Bronchial epithelial cell (primary cell): Measurements from ENCODE around the gene OTUD7B. TPM values are rescaled to one million over a fixed set of nuclear protein-coding genes. Genes with fewer than 3 reads are reported as not detected.
"Not testable (repeated sequence)": the region's sequence is repeated elsewhere in the genome, so short reads cannot be mapped to it uniquely, and the experiment has no call there.

Experiments
- DNase-seq: peaks from one replicate; pipeline ENCODE4 v3.0.0-alpha.2; 2010; ENCODE audit warnings: low read depth
- FAIRE-seq: peaks from 2 replicates; lab custom pipeline; 2011; peaks lifted over from hg19 to GRCh38; lab: Jason Lieb, UNC
- H3K27me3 ChIP-seq: 2 replicates; pipeline ENCODE4 v1.5.1; 2011; ENCODE audit warnings: low read length; ENCODE audit not compliant: control insufficient read depth, insufficient read depth
- H3K36me3 ChIP-seq: 2 replicates; pipeline ENCODE4 v1.5.1; 2011; ENCODE audit warnings: low read length; ENCODE audit not compliant: control insufficient read depth, insufficient read depth
- H3K4me3 ChIP-seq: 2 replicates; pipeline ENCODE4 v1.5.1; 2011; ENCODE audit warnings: mild to moderate bottlenecking, low read depth, low read length, control low read depth
- CTCF ChIP-seq: IDR thresholded peaks from 2 replicates; pipeline ENCODE4 v1.5.1; 2011; ENCODE audit warnings: mild to moderate bottlenecking, moderate library complexity, low read length, control low read depth, inconsistent platforms; ENCODE audit not compliant: insufficient read depth, severe bottlenecking
- total RNA-seq: library from RNA; depleted of rRNA; stranded (reverse); fragments of >200 nt; gene quantifications from 2 replicates; pipeline ENCODE4 v1.2.1, GENCODE V29; 2014

Gene OTUD7B
- total RNA-seq, 1 donor from 2014 or later: 15.3 TPM

GRCh38 chr1:149942207-149942606, 68.3 kb downstream of the OTUD7B start:
- no peaks in the 10 kb centered on the region for H3K36me3 ChIP-seq
- peak; percentile 66 for DNase-seq
- TF ChIP-seq CTCF: peak; percentile 42
- no peaks in the 10 kb centered on the region for H3K27me3 ChIP-seq
- FAIRE-seq: no peak
- H3K4me3 ChIP-seq: no peak overlapping the region

- Histone ChIP-seq H3K27me3 (no peaks in the 10 kb centered on the region), H3K4me3 (no peak overlapping the region), H3K36me3 (no peaks in the 10 kb centered on the region)
- no peak for DNase-seq
- no peak for TF ChIP-seq CTCF
- no peak for FAIRE-seq
These were observed 70.1 kb downstream of the OTUD7B start for GRCh38 chr1:149940427-149940826.

GRCh38 chr1:149938668-149939003, 71.9 kb downstream of the OTUD7B start:
- not testable (repeated sequence) for H3K27me3 ChIP-seq, DNase-seq, H3K36me3 ChIP-seq, FAIRE-seq, H3K4me3 ChIP-seq

DNA sequence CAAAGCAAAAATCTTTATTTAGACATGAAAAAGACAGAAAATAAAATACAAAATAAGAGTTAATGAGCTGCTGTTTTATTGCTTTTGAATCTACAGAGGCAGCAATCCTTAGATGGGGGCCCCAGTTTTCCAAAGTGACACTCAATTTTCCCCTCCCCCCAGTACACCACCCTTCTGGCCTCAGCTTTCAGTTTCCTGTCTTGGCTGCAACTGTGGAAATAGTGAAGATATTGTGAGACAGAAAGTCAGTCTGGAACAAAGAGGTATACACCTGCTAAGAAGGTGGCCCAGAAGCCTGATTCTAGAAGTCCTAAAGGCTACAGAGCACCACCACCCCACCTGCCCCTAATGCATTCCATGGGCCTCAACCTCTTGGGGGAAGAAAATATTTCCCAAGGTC, 72.8 kb downstream of the OTUD7B start:
- H3K4me3 ChIP-seq: no peak overlapping the region
- H3K36me3 ChIP-seq: no peaks in the 10 kb centered on the region

DNA sequence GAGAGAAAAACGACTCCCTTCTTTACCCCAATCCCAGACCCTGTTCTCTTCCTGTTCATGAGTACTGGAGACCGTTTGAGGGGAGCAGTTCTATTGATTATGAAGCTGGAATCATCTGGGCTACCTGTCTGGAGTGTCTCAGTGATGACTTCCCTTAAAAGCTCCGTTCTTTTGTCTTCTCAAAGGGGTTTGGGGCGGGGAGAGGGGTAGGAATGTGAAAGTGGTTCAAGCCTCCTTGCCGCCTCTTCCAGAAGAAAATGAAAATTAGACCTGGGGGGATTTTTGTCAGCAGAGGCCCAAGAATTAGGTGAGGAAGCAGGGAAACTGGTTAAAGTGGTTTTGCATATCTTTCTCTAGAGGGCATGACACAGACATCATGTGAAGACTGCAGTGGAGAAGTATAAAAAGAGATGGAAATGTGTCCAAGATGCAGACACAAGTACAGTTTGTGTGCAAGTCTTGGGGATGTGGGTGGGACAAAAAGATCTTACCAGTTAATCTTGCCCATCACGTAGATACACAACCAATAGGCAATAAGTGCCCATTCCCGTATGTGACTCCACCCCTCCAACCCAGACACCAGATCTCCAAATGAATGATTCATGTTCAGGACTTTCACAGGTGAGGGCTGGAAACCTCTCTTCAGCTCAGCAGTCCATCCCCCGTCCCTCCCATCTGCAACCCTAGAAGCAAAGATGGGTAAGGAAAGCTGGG, 73.4 kb downstream of the OTUD7B start:
- peak; percentile 19 for TF ChIP-seq CTCF
- FAIRE-seq: no peak
- no peaks in the 10 kb centered on the region for H3K36me3 ChIP-seq
- H3K4me3 ChIP-seq: peak overlapping the region; percentile 55
- DNase-seq: peak; percentile 96
- no peaks in the 10 kb centered on the region for H3K27me3 ChIP-seq

More for the DNA sequence above, 72.8 kb downstream of the OTUD7B start:
- H3K27me3 ChIP-seq: no peaks in the 10 kb centered on the region
- TF ChIP-seq CTCF: no peak
- DNase-seq: no peak
- FAIRE-seq: no peak

DNA sequence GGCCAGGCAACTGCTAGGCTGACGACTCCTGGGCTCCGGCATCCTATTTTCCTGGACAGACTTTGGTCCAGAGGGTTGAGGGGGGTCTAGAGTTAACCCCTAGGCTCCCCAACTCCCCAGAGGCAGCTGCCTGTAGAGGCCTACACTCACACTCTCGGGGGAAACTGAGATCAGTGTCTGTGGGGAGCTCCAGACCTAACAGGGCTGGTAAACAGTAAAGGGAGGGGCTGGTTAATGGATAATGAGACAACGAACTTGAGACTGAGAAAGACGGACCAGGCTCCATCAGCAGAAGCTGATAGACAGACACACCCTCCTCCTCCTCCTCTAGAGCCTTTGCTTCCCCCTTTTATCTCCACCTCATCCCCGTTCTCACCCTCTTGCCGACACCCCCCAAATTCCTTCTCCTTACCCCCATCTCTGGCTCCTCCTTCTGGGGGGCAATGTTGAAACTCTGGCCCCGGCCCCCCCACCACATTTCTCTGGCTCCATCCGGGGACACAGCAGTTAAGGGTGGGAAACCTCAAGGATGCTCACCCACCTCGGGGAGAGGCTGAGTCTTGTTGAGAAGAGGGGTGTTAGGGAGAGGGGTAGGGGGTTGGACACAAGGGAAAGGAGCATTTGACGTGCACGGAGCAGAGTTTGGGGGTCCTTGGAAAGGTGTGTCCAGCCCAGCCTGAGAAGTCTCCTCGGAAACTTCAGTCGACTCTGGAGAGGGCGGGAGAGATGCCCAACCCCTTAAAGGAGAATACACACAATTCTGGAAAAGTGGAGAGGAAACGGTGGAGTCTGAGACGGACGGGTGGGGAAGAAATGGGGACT, 74.1 kb downstream of the OTUD7B start, which contains the start of gene MTMR11:
Gene MTMR11 (minus strand): TSS at position 710 of the 822 bp plus-strand sequence. CDS start 232 bp downstream, at position 478.
- Histone ChIP-seq H3K27me3 (no peaks in the 10 kb centered on the region), H3K4me3 (peak within 1 kb of the TSS; percentile 55), H3K36me3 (no peaks in the 10 kb centered on the region)
- TF ChIP-seq CTCF: no peak
- DNase-seq (peak; percentile 33), FAIRE-seq (no peak)
